Measurements from ENCODE around the gene MCOLN2.

DNA sequence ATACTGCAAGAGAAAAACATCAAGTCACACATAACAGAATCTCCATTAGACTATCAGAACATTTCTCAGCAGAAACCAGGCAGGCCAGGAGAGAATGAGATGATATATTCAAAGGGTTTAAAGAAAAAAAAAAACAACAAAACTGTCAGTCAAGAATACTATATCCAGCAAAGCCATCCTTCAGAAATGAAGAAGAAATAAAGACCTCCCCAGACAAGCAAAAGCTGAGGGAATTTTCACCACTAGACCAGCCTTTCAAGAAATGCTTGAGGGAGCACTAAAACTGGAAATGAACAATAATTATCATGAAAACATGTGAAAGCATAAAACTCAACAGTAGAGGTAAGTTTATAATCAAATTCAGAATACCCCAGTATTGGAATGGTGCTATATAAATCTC, 47.2 kb downstream of the MCOLN2 start:
- TF ChIP-seq RXRA (IDR thresholded peaks at IDR 0.05; ENCODE audit: borderline replicate concordance, low read depth): no peak
- no peak for TF ChIP-seq RAD21 (IDR thresholded peaks at IDR 0.05; ENCODE audit: low read length)
- TF ChIP-seq CTCF (IDR thresholded peaks at IDR 0.05): no peak
